IPS DF 19.7 (cell line): ENCODE measurements around the gene CHAC1.

Experiments
- DNase-seq: peaks from one replicate; pipeline ENCODE4 v3.0.0-alpha.2; 2013; ENCODE audit warnings: low read depth, low spot score

The CHAC1 gene

GRCh38 chr15:40923551-40923950 lies 29.7 kb upstream of the CHAC1 start:
- no peak for DNase-seq

- no peak for DNase-seq
Observed at GRCh38 chr15:40925495-40925862, 27.8 kb upstream of the CHAC1 start.

GRCh38 chr15:40925863-40926658 lies 27.2 kb upstream of the CHAC1 start:
- no peak for DNase-seq

- DNase-seq: no peak
Observed at GRCh38 chr15:40926659-40927494, 26.4 kb upstream of the CHAC1 start.

GRCh38 chr15:40927495-40927872 lies 25.8 kb upstream of the CHAC1 start:
- no peak for DNase-seq

GRCh38 chr15:40927873-40928806 lies 25.1 kb upstream of the CHAC1 start:
- no peak for DNase-seq

- no peak for DNase-seq
Observed at GRCh38 chr15:40928821-40929659, 24.2 kb upstream of the CHAC1 start, which contains the start of gene DLL4. TSS of gene DLL4 (plus strand) at chr15:40929340. CDS start at chr15:40929669, 329 bp downstream.

GRCh38 chr15:40929660-40930429 lies 23.4 kb upstream of the CHAC1 start:
- no peak for DNase-seq

GRCh38 chr15:40930430-40931299 lies 22.6 kb upstream of the CHAC1 start:
- DNase-seq: no peak

GRCh38 chr15:40931300-40932142 lies 21.8 kb upstream of the CHAC1 start:
- no peak for DNase-seq

- no peak for DNase-seq
Observed at GRCh38 chr15:40932156-40932555, 21.1 kb upstream of the CHAC1 start.

- no peak for DNase-seq
Observed at GRCh38 chr15:40932649-40933516, 20.4 kb upstream of the CHAC1 start.

GRCh38 chr15:40933517-40933902 lies 19.8 kb upstream of the CHAC1 start:
- DNase-seq: no peak

- no peak for DNase-seq
Observed at GRCh38 chr15:40934457-40934856, 18.8 kb upstream of the CHAC1 start.

- no peak for DNase-seq
Observed at GRCh38 chr15:40936234-40936708, 17.0 kb upstream of the CHAC1 start.

- no peak for DNase-seq
Observed at GRCh38 chr15:40936709-40937666, 16.3 kb upstream of the CHAC1 start.
